PC-9 (cell line): ENCODE results near the gene GIPR.

Experiments
- EZH2 ChIP-seq: fragments of 200-600 bp; sonication (generic); IDR thresholded peaks from 2 replicates; pipeline ENCODE4 v1.8.0; 2017; ENCODE audit warnings: antibody characterized with exemption, low read depth
- TF ChIP-seq, protein P1 (sequence below): fragments of 200-600 bp; sonication (generic); conservative IDR thresholded peaks from 2 replicates; pipeline ENCODE4 v1.6.1; 2017; ENCODE audit warnings: mixed run types, antibody characterized with exemption, mild to moderate bottlenecking, moderate library complexity

DNA sequence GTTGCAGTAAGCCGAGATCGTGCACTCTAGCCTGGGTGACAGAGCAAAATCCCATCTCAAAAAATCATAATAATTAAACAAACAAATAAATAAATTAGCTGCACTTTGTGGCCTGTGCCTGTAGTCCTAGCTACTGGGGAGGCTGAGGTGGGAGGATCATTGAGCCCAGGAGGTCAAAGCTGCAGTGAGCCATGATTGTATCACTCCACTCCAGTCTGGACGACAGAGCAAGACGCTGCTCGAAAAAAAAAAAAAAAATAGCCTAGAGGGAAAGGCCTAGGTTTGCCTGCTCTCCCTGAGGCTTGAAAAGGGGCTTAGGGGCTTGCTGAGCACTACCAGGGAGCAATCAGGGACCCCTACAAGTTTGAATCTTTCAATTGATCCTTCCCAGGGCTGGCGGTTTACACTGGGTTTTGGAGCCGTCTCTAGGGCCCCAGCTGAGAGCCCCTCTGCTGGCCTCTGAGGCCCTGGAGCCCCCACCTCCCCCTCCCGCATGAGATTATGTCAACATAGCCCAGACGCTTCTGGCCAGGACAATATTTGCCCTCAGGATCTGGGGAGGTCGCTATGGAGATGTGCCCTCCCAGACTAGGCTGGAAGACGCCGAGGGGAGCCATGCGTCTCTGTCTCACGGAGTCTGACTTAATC, 10.4 kb upstream of the GIPR start:
- TF ChIP-seq, protein P1, sequence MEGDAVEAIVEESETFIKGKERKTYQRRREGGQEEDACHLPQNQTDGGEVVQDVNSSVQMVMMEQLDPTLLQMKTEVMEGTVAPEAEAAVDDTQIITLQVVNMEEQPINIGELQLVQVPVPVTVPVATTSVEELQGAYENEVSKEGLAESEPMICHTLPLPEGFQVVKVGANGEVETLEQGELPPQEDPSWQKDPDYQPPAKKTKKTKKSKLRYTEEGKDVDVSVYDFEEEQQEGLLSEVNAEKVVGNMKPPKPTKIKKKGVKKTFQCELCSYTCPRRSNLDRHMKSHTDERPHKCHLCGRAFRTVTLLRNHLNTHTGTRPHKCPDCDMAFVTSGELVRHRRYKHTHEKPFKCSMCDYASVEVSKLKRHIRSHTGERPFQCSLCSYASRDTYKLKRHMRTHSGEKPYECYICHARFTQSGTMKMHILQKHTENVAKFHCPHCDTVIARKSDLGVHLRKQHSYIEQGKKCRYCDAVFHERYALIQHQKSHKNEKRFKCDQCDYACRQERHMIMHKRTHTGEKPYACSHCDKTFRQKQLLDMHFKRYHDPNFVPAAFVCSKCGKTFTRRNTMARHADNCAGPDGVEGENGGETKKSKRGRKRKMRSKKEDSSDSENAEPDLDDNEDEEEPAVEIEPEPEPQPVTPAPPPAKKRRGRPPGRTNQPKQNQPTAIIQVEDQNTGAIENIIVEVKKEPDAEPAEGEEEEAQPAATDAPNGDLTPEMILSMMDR: no peak
- no peak for TF ChIP-seq EZH2
